GM21619 (cell line): ENCODE measurements around the gene NUDC.

Experiments
- ATAC-seq: cut with Tn5 transposase; IDR thresholded peaks from one replicate; pipeline ENCODE4 v1.9.1; 2021; ENCODE audit not compliant: unreplicated experiment

The NUDC gene

DNA sequence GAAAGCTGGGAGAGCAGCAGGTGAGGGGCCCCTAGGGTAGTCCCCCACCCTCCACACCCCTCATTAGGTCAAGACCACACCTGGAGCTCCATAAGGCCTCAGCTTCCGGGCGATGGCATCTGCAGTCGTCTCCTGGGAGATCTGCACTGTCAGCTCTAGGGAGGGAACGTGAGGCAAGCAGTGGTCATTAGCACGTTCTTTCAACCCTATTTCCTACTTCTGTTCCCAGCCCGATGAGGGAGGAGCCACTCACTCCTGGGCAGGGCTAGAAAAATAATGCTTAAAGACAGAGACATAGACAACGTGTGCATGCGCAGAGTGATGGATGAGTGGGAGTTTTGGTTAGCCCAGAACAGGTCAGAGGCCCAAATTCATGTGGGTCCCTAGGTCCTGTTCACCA is 29.1 kb downstream of the NUDC start:
- no peak for ATAC-seq

DNA sequence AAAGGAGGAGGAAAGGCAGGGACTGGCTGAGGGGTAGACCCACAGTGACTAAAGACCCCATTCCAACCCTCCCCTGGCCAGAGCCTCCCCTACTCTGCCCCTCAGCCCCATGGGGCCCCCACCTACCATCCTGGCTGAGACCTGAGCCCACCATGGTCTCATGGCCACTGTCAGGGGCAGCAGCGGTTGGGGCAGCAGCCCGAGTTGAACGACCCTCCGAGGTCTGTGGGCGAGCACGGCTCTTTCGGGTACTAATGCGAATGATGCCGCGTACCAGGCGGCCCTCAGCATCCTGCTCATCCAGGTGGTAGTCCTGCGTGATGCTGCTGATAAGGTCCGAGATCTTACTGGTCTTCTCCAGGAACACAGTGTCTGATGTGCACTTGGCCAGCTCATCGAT is 29.7 kb downstream of the NUDC start:
- ATAC-seq: no peak

DNA sequence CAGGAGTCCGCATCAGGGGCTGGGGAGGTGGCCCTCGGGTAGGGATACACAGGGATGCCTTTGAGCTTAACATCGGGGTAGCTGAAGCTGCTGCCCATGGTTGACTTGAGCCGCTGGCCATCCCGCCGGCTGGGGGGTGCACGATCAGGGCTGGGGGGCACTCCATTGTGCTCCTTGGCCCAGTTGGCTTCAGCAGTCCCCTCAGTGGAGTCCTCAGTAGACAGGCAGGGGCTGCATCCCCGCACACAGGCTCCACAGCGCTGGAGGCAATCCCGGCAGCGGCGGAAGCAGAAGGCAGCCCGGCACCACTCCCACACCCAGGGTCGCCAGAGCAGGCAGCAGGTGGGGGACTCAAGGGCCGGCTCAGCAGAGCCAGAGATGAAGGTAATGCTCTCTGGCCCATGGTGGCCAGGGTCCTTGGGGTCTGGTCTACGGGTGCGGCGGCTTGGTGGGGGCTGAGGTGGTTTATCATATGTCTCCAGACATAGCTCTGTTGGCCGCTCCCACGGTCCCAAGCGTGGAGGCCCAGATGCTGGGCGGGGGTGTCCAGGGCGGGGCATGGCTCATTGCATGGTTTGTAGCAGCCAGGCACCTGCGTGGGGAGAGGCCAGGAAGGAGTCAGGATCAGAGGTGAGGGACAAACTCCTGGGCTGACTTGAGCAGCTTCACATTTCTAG is 30.4 kb downstream of the NUDC start:
- ATAC-seq: no peak

DNA sequence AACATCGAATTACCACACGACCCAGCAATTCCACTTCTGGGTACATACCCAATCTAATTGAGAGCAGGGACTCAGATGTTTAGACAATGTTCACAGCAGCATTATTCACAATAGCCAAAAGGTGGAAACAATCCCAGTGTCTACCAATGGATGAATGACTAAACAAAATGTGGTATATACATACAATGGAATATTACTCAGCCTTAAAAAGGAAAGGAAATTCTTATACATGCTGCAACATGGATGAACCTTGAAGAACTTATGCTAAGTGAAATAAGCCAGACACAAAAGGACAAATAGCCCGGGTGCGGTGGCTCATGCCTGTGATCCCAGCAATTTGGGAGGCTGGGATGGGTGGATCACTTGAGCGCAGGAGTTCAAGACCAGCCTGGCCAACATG is 31.8 kb downstream of the NUDC start:
- no peak for ATAC-seq

DNA sequence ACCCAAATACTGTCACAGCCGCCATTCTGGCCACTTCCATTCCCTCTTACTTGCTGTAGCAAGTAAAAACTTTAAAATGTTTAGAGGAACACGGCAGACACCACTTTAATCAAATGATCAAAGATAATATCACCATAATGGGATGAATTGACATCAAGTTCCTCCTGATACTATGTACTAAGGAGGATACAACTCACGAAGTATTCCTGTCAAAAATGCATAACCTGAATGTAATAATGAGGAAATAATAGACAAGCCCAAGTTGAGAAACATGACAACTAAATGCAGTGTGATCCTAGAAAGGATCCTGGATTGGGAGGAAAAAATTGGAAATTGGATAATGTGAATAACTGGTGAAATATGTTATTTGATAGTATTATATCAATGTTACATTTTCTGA is 34.8 kb downstream of the NUDC start:
- no peak for ATAC-seq

- ATAC-seq: no peak
Observed at GRCh38 chr1:26957306-26957705, 35.8 kb downstream of the NUDC start.

- ATAC-seq: no peak
Observed at GRCh38 chr1:26959270-26959669, 37.7 kb downstream of the NUDC start.

DNA sequence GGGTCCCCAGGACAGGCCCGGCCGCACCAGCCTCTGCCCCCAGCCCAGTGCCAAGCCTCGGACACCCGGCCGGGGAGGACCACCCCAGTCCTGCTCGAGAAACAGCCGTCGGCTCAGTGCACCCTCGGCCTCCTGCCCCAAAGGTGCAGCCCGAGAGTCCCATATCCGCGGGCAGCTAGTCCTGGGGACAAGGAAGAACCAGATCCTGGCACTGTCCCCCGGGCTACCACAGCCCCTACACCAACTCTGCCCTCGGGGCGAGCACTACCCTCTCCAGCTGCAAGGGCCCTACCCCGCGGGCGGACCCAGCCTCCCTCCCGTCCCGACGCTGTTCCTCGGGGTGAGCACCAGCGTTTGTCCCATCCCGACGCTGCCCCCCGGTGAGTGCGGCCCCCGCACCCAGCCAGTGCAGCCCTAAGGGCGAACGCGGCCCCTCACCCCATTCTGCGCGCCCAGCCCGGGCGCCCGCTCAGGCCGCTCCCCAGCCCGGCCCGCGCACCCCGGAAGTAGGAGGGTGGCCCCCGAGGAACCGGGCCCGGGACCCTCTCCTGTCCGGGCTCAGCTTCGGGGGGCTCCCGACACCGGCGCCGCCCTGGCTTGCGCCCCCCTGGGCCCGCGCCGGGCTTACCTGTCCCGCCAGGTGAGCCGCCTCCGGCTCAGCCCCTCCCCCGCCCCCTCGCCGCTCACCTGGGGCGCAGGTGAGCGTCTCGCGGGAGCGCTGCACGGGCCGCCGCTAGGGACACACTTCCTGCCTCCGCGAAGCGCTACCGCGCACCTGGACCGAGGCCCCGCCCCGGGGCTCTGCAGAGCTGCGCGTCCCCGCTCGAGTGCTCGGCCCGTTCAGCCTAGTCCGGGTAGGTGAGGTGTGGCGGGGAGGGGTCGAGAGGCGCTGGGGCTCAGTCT is 38.4 kb downstream of the NUDC start, which contains the start of gene KDF1:
Gene KDF1 (minus strand): TSS at position 747 of the 903 bp plus-strand sequence. CDS start 8,088 bp downstream, outside the sequence.
- no peak for ATAC-seq

DNA sequence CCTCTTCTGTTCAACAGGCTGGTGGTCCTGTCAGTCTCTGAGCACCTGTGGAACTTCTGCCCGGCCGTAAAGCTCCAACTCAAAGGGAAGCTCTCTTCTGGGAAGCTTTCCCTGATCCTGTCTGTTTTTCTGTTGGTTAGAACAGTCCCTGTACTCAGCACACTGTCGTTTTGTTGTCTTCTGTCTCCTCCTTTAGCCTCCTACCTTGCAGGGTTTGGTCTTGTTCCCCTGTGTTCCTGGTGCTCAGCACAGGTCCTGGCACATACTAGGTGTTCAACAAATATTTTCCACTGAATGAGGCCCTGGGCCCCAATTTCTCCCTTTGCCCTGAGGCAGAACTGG is 39.1 kb downstream of the NUDC start:
- no peak for ATAC-seq

- no peak for ATAC-seq
Observed at GRCh38 chr1:26961826-26962225, 40.3 kb downstream of the NUDC start.

DNA sequence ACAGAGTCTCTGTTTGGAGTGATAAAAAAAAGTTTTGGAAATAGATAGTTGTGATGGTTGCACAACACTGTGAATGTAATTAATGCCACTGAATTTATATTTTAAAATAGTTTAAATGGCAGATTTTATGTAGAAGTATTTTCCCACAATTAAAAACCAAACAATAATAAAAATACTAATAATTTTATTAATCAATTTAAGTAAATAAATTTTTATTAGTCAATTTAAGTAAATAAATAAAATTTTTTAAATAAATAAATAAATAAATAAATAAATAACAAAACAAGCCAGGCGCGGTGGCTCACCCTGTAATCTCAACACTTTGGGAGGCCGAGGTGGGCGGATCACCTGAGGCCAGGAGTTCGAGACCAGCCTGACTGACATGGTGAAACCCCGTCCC is 43.7 kb downstream of the NUDC start:
- no peak for ATAC-seq

- no peak for ATAC-seq
Observed at GRCh38 chr1:26965628-26966027, 44.1 kb downstream of the NUDC start.

DNA sequence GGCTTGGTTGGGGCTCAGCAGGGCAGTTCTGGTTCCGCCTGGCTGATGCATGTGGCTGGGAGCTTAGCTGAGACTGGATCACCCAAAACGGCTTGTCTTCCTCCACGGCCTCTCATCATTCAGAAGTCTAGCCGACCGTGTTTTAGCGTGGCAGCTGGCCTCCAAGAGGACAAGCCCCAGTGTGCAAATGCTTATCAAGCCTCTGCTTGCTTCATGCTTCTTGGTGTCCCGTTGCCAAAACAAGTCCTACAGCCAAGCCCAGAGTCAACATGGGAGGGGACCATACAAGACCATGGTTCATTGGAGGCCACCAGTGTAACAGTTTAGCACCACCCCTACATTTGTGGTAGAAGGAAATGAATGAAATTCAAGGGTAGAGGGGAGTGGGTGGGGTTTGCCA is 49.3 kb downstream of the NUDC start:
- ATAC-seq: no peak

DNA sequence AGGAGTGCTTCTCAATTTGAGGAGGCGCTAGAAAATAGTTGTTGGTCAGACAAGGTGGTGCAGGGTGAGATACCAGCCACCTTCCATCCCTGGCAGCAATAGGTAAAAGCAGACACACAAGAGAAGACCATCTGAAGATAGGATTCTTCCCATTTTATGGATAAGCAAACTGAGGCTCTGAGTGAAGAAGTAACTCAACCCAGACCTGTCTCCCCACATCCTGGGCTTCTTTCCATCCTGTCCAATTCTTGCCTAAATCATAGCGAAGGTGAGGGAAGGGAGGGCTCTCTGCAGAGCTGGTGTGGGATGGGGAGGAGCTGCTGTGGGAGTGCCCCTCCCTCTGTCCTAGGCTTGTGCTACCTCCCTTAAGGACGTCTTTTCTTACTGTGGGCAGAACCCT is 50.0 kb downstream of the NUDC start:
- no peak for ATAC-seq

DNA sequence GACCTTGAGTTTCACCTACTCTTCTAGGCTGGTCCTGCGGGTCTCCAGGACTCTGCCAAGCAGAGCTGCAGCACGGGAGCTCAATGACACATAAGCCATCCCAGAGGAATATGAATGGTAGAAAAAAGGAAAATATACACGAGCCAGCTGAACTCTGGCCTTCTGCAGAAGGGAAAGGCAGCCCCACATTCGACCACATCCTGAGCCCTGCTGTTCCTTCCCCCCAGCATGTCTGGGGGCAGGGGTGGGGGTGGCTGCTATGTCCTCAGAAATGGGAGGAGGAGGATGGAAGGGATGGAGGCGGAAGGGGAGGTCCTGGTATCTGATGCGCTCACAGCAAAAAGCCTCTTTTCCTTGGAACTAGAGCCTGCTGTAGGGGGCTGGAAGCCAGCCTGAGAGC is 50.8 kb downstream of the NUDC start:
- no peak for ATAC-seq

- no peak for ATAC-seq
Observed at GRCh38 chr1:26972821-26973220, 51.3 kb downstream of the NUDC start.

DNA sequence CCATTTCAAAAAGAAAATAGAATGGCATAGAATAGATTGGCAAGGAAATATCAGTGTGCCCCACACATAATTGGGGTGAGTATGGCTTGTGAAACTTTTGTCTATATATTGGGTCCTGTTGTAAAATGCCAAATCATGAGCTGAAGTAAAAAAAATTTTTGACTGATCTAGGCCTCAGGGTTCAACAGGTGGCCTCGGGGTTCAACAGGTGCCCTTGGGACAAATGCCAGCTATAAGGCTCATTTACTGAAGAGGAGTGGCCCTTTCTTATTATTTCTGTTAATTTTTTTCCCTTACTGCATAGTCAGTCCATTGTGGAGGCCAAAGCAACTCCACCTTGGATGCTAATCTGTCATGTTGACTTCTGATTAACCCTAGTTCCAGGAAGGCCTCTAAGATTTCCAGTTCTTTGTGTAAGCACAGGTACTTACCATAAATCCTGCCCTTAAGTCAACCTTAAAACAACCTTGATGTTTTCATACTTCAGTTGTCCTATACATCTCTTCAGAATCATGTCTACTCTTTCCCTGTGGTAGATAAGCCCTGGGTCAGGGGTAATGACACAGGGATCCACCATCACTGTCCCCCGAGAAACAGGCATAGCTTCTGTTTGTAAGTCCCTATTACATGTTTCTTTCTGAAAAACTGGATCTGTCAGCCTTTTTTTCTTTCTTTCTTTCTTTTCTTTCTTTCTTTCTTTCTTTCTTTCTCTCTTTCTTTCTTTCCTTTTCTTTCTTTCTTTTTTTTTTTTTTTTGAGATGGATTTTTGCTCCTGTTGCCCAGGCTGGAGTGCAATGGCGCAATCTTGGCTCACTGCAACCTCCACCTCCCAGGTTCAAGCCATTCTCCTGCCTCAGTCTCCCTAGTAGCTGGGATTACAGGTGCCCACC is 55.3 kb downstream of the NUDC start:
- no peak for ATAC-seq

- no peak for ATAC-seq
Observed at GRCh38 chr1:26978901-26979300, 57.4 kb downstream of the NUDC start.

- no peak for ATAC-seq
Observed at GRCh38 chr1:26981146-26981846, 59.8 kb downstream of the NUDC start.

GRCh38 chr1:26983863-26984262 is 62.3 kb downstream of the NUDC start:
- no peak for ATAC-seq

GRCh38 chr1:26984291-26984690 is 62.7 kb downstream of the NUDC start:
- no peak for ATAC-seq
